Measurements from ENCODE around the gene MOB3B.
"Not testable (repeated sequence)": the region's sequence is repeated elsewhere in the genome, so short reads cannot be mapped to it uniquely, and the experiment has no call there.

The MOB3B gene

GRCh38 chr9:27474305-27474704 lies 55.3 kb downstream of the MOB3B start:
- no peak for DNase-seq (ENCODE audit: low read depth)

GRCh38 chr9:27473111-27473529 lies 56.5 kb downstream of the MOB3B start:
- DNase-seq (ENCODE audit: low read depth), result no peak

- no peak for DNase-seq (ENCODE audit: low read depth)
These were observed 57.4 kb downstream of the MOB3B start for GRCh38 chr9:27472195-27472594.

DNA sequence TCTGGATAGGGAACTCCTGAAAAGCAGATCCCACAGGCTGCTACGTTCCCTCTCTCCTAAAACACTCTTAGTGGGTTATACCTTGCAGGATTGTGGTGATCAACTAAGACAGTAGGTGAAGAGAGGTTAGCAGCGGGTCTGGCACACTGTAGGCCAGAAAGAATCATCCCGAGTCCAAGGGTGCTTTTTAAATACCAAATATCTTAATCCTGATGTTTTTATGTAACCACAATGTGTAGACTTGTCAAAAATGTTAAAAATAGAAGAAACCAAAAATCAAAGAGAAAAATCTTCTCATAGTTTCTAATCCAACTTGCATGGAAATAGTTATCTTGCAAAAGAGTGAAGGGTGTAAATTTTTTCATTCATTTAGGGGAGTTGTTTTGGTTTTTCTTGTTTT lies 57.8 kb downstream of the MOB3B start:
- no peak for DNase-seq (ENCODE audit: low read depth)

DNA sequence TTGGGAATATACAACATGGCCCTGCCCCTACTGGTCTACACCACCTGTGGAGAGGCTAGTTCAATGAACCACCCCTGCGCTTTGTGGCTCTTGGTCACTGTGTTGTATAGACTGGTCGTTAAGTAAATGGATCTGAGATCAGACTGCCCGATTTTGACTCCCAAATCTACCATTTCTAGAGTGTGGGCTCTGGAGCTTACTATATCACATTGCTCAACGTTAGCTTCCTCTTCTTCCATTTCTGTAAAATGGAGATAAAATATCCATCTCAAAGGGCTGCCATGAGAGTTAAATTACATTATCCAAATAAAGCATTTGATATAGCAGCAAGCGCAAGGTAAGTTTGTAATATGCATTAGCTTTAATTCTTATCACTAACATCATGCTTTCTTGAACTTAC lies 58.2 kb downstream of the MOB3B start:
- DNase-seq (ENCODE audit: low read depth), result no peak

DNA sequence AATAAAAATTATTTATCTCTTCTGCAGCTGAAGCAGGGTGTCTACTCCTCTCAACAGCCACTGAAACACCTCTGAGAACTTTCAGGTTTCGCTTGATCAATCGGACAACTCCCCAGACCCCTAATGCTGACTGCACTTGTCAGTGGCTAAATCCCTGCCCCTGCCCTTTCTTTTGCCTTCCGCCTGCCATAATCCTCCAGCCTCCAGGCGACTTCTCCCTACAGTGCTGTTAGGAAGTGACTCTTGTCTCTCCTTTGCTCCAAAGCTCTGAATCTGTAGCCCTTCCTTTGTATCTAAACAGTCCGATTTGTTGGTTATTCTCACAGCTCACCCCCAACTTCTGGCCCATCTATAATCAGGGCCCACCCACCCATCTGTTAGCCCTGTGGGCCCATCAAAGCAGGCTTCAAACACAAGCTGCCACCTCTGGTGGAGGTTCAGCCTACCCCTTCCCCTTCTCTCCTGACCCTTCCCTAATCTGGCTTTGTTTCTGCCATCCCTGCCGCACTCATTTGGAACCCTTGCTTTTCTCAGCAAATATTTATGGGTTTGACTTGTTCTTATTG lies 59.2 kb downstream of the MOB3B start:
- DNase-seq (ENCODE audit: low read depth), result no peak

DNA sequence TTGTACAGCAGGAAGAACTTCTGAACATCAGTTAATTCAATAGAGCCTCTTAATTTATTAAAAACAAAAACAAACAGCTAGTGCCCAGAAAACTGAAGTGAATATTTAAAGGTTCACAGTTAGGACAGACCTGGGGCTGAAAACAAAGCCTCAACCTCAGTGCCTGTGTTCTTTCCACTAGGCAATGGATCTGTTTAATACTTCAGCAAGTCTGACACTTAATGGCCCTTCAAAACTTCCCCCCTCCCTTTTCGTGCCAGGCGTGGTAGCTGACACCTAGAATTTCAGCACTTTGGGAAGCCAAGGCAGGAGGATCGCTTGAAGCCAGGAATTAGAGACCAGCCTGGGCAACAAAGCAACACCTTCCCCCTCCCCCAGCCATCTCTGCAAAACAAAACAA lies 60.1 kb downstream of the MOB3B start:
- no peak for DNase-seq (ENCODE audit: low read depth)

DNA sequence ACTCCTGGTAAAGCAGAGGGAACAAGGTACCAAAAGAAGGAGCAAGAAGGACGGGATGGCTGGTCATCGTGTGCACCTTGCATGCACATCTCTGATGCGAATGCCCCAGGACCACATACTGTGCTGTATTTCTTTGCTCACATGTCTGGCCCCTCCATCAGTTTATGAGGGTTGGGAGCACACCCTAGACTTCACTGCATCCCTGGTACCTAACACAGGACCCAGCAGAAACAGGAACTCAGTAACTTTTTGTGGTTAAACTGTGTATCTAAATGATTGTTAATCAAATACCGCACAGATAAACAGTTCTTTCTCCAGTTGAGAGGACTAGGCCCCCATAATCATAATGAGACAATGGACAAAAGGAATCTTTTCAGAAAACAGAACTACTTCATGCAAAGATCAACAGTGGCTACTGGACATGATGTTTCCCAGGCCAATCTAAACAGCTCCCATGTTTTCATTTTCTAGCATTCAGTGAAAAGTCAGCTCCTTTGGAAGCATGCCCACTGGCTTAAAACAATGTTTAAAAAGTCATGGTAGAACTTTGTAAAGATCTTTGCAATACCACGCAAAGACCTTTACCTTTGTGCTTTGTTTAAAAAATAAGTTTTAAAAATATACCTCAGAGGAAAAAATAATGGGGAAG lies 61.0 kb downstream of the MOB3B start:
- DNase-seq (ENCODE audit: low read depth), result no peak

- DNase-seq (ENCODE audit: low read depth), result no peak
These were observed 61.6 kb downstream of the MOB3B start for GRCh38 chr9:27468000-27468399.

DNA sequence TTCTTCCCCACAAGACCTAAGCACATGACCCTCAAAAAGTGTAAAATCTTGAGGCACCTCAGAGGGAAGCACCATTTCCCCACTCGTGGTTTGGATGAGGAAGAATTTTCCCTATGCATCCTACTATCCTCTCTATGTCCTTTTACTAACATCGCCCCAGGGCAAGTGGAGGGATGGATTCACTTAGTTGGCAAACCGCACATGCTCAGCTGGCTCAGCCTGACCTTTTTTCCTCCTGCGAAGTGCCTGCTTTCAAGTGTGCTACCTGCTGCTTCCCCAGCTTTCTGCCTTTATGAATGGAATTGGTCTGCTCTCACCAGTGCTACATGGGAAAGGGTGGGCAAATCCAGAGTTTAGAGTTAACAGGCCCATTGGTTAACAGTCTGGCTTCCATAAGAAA lies 62.1 kb downstream of the MOB3B start:
- peak; percentile 20 for DNase-seq (ENCODE audit: low read depth)

- DNase-seq (ENCODE audit: low read depth), result not testable (repeated sequence)
These were observed 63.1 kb downstream of the MOB3B start for GRCh38 chr9:27466516-27466915.

DNA sequence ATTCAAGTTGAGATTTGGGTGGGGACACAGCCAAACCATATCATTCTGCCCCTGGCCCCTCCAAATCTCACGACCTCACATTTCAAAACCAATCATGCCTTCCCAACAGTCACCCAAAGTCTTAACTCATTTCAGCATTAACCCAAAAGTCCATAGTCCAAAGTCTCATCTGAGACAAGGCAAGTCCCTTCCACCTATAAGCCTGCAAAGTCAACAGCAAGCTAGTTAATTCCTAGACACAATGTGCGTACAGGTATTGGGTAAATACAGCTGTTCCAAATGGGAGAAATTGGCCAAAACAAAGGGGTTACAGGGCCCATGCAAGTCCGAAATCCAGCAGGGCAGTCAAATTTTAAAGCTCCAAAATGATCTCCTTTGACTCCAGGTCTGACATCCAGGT lies 64.7 kb downstream of the MOB3B start:
- DNase-seq (ENCODE audit: low read depth), result not testable (repeated sequence)

DNA sequence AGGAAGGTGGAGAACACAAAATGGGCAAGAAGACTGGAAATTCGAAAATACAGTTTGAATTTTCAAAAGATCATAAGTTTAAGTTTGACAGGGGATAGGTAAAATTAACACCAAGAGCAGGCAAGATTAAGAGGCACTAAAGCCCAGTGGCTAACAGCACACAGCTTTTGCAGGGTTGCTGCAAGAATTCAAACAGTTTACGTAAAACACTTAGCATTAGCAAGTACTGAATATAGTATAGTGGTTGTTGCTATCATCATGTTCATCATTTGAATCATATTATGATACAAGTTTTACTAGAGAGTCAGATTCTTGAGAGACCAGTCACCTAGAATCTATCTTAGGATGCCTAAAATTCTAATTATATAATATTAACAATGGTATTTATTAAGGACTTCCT lies 66.8 kb downstream of the MOB3B start:
- DNase-seq (ENCODE audit: low read depth), result peak; percentile 1

DNA sequence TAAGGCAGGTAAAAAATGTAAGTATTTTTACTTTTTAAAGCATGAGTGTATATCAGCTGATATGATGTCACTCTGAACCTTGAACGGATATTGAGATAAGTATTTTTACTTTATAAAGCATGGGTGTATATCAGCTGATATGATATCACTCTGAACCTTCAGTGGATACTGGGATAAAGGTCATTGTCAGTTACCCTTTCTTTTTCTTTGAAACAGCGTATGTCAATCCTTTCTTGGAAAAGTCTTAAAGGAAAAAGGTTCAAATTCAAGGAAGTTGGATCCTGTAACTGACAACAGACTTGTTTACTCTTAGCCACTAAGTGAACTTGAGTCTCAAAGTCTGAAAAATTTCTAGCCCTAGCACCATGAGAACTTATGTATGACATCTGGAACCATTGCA lies 67.2 kb downstream of the MOB3B start:
- no peak for DNase-seq (ENCODE audit: low read depth)

DNA sequence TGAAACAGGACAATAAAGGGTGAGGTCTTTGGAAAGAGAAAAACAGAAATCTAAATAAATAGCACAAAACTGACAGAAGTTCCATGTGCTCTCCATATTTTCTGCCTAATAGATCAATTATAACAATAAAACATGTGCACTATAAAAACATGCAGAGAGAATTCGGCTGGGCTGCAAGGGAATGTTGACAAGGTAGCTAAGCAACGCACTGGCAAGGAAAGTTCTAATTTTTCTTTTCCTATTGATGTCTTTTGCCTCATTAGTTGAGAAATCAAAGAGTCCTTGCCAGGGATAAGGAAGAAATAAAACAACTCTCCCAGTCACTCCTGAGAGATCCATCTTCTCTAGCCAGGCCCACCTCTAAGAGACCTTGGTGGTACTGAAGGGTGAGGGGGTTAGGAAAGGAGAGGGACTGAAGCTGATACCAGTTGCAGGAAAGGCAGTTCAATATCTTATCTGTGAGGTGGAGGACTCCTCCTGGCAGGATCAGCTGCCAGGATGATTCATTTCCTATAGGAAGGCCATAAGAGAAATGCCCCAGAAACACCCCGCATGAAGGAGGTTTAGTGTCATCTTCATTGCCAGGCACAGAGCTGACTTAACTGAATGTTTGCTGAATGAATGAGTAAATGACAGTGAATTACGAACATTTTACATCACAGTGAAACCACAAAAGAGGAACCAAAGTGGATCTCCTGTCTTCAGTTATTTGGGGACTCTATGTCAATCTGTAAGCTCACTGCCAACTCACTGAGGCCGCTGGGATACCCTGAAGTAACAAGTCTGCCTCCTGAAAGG lies 69.2 kb downstream of the MOB3B start:
- peak; percentile 60 for DNase-seq (ENCODE audit: low read depth)

DNA sequence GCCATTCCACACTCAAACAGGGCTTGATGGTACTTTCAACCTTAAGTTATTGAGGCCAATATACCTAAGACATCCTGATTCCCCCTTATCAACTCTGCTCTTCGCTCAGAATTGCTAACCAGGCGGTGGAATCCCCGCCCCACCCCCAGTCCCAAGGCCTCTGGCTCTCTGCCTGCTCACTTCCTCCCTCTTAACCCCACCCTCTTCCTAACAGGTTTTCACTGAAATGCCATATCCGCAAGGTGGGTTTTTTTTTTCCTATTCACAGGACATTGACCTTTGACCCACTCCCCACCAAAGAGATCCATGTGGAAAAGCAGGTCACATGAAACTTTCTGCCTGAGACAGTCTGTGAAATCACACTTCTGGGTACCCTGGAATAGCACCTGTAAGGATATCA lies 72.2 kb downstream of the MOB3B start:
- no peak for DNase-seq (ENCODE audit: low read depth)

DNA sequence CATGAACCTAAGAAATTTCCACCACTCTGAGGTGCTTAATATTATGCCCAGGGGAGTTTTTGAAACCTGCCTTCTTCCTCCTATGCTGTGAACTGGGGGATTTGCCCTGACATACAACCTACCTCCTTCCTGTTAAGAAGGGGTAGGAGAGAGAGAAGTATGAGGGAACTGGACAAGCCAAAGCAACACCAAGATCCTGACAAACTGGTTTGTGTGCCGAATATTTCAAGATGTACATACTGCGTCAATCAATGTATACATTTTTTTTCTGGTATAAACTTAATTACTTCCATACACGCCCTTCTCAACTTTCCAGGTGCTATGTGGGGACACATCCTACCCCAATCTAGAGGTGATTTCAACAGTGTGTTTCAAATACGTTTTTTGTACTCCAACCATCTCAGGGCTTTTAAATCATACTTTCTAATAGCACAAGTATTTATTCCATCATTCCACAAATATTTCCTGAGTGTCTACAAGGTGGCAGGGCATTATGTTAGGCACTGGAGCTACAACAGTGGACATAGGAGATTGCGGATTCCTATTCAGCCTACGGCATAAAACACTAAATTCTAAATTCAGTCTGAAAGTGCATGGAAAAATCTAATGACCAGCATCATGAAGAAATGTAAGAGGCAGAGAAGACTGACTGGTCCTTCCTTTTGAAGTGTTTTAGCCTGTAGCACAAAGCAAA lies 75.6 kb downstream of the MOB3B start:
- peak; percentile 3 for DNase-seq (ENCODE audit: low read depth)

DNA sequence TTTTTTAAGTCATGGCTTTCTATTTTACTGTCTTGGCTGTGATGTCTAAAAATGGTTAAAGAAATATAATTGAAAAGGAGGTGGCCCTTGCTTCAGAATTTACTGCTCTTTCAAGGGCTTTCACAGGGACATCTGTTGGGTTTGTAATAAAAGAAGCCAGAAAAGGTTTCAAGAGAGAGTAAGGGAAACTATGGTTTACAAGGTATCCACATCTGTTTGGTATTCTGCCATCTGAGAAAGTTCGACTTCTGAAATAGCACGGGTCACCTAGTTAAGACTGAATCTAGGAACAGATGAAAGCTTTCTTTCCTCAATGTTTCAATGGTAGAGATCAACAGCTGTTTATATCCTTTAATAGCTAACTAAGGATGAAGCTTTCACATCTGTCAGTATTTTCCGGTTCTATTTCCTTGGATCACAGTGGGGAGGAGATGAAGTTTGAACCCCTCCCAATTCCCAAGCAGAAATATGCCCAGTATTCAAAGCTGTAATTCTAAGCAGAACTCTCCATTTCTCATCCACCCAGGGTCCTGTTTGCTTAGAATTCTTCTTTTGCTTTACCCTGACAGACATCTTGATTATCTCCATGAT lies 78.3 kb downstream of the MOB3B start:
- no peak for DNase-seq (ENCODE audit: low read depth)

DNA sequence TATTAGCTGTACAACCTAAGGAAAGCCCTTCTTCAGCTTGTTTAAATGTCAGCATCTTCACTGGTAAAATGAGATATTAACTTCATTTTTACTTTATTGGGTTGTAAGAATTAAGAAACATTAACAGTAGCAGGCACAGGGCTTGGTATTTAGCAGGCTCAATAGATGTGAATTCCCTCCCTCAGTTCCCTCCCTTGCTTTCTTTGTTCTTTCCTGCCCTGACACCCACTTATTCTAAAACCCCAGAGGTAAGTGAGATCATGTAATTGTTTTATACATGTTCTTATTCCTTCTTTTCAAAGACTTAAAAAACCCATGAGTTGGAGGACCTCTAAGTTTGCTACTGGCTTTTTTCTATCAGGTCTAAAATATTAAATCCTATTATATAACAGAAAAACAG lies 78.9 kb downstream of the MOB3B start:
- DNase-seq (ENCODE audit: low read depth), result no peak

DNA sequence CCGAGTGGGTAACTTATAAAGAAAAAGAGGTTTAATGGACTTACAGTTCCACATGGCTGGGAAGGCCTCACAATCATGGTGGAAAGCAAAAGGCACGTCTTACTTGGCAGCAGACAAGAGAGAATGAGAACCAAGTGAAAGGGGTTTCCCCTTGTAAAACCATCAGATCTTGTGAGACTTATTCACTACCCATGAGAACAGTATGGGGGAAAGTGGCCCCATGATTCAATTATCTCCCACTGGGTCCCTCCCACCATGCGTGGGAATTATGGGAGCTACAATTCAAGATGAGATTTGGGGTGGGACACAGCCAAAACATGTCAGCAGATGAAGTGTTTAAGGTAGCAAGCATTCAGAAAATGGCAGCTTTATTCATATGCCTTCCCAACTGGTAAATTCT lies 81.3 kb downstream of the MOB3B start:
- DNase-seq (ENCODE audit: low read depth), result not testable (repeated sequence)

DNA sequence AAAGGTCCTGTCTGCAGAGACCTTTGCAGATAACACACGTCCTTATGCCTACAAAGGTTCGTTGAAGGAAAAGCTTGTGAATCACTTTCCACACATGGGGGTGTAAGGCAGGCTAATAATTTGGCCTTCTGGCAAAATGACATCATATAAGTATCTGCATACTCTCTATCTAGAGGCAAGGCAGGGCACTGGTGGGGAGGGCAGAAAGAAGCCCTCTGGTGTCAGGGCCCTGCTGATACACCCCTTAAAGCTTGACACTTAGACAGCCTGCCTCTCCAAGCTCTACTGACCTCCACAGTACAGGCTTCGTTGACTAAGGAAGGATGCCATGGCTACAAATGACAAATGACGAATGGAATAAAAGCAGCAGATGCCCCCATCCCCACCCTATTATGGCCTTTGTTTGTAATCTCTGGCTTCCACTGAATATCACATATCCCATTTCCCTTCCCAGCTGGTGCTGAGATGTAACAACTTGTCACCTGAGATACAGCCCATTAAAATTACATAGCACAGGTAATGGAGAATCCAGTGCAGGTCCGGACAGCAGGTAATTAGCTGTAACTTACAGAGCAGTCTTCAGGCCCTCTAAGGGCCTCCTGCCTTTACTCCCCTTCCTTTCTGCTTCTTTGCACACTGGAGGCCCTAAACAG lies 82.5 kb downstream of the MOB3B start:
- DNase-seq (ENCODE audit: low read depth), result no peak

DNA sequence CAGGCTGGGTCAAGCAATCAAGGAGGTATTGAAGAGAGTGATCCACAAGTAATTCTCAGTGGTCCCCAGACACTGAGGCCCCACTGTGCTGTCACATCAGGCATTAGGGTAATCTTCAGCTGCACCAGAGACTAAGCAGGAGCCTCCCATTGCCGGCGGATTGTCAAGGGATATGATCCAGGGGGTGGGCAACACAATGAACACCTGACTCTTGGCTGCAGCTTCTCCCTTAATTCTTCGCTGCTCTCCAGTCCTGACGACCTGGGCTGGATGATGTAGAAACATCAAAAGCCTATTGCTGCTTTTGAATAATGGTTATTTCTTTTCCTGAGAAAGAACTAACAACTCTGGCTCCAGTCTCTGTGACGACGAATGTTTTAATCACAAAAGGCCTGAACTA lies 83.9 kb downstream of the MOB3B start:
- DNase-seq (ENCODE audit: low read depth), result no peak
